ENCODE data around the gene TMEM141.
"Not testable (repeated sequence)": the region's sequence is repeated elsewhere in the genome, so short reads cannot be mapped to it uniquely, and the experiment has no call there.

The TMEM141 gene

DNA sequence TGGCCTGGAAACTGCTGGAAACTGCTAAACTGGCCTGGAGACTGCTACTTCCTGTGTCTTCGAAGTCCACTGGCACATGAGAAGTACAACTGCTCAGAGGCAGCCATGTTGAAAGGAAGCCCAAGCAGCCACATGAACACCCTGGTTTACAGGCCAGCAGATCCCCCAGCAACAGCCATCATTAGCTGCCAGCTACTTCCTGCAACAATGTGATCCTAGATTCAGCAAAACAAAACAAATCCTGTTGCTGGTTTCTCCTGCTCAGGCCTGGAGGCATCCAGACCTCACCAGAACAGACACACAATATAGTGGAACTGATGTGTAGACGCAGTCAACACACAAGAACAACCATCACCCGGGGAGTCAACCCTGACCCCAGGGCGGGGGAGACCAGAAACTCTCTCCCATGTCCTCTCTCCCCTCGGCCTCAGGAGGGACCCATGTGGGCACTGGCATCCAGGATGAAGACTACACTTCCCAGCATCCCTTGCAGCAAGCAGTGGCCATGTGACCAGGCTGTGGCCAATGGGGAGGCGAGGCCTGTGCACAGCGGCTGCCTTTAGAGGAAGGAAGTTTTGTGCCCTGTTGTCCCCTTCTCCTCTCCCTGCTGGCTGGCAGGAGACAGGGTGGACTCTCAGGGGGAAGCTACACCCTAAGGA, 17.6 kb upstream of the TMEM141 start:
- DNase-seq (ENCODE audit: low read depth in 2 of 2), result no peak

DNA sequence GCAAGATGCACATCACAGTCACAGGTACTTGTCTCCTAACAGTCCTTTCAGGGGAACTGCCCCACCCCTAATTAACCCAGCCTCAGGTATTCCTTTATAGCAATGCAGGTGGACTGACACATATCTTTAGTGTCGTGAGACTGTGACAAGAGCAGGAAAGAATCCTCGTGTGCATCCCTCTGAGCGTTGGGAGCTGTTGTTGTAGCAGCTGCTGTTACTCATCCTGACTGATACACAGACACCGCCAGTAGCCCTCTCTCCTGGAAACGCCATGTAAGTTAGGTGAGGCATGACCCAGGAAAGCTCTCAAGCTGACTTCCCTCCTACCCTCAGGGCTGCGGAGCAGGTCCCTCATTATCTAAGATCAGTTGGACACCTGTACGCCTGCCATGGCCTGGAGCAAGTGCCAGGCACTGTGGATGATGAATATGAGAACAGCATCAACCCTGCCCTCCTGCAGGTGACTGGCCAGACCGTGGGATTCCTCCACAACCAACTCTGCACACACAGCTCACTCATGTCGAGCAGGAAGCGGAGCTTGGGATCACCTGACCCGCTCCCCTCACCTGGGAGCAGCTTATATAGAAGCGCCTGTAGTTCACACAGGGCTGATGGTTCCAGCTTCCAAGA, 16.6 kb upstream of the TMEM141 start:
- no peak for DNase-seq (ENCODE audit: low read depth in 2 of 2)

DNA sequence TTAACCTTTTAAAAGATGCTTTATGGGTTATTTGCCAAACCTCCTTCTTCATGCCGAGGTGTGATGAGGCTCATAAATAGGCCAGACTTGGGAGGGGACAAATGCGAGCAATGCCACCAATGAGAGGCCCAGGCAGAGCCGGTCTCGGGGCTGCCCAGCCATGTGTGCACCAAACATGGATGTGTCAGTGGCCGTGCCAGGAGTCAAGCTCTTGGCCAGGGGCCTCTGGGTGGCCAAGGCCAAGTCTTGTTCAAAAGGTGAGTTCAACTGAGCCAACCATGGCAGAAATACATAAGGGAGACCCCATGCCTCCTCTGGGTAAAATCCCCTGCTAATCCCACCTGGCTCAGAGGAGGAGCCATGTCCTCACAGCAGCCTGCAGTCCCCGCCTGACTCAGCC, 16.0 kb upstream of the TMEM141 start:
- DNase-seq (ENCODE audit: low read depth in 2 of 2), result no peak

DNA sequence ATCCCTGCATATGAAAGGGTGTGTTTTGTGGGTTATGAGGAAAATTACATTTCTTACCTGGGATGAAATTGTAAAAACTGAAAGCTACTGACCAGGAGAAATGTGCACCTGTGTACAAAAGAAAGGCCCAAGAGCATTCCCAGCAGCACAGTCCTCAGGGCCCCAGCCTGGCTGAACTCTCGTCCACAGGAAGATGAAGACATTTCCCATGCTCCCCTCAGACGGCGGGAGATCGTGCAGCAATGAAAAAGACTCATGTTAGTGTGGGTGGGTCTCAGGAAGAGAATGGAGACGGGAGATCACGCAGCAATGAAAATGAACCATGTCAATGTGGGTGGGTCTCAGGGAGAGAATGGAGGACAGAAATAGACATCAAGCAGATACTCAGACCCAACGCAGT, 14.2 kb upstream of the TMEM141 start:
- DNase-seq (ENCODE audit: low read depth in 2 of 2), result no peak

DNA sequence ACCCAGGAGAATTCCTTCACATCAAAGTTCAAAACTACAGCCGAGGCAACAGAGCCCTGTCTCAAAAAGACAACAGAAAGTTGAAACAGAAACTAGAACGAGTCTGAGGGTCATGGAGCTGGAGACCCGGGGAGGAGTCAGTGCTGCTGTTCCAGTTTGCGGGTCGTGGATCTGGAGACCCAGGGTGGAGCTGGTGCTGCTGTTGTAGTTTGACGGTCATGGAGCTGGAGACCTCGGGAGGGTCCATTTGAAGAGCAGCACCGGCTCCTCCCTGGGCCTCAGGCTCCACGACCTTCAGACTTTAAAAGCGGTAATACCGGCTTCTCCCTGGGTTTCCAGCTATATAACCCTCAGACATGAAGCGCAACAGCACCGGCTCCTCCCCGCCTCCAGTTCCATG, 13.8 kb upstream of the TMEM141 start:
- no peak for DNase-seq (ENCODE audit: low read depth in 2 of 2)

DNA sequence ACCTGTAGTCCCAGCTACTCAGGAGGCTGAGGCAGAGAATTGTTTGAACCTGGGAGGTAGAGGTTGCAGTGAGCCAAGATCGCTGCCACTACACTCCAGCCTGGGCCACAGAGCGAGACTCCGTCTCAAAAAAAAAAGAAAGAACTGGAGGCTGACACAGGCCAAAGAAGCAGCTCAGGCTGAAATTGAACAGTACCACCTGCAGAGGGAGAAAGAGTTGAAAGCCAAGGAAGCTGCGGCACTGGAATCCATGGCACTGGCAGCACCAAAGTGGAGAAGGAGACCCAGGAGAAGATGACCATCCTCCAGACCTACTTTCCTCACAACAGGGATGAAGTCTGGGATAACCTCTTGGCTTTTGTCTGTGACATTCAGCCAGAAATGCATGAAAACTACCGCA, 11.3 kb upstream of the TMEM141 start:
- no peak for DNase-seq (ENCODE audit: low read depth in 2 of 2)

DNA sequence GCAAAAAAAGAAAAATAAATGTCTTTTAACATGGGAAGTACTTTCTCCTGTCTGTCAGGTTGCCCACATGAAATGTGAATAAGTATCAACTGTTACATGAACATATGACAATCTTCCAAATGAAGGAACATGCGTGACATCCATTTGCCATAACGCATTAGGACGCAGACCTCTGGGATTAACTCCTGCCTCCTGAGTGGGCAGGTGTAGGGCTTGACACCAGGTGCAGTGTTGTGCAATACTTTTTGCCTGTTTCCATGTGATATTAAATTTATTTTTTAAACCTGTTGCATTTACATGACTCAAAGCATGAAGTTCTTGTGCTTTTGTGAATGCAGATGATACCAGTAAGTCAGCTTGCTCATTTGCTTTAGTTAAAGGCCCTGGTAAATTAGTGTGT, 8.7 kb upstream of the TMEM141 start:
- no peak for DNase-seq (ENCODE audit: low read depth in 2 of 2)

DNA sequence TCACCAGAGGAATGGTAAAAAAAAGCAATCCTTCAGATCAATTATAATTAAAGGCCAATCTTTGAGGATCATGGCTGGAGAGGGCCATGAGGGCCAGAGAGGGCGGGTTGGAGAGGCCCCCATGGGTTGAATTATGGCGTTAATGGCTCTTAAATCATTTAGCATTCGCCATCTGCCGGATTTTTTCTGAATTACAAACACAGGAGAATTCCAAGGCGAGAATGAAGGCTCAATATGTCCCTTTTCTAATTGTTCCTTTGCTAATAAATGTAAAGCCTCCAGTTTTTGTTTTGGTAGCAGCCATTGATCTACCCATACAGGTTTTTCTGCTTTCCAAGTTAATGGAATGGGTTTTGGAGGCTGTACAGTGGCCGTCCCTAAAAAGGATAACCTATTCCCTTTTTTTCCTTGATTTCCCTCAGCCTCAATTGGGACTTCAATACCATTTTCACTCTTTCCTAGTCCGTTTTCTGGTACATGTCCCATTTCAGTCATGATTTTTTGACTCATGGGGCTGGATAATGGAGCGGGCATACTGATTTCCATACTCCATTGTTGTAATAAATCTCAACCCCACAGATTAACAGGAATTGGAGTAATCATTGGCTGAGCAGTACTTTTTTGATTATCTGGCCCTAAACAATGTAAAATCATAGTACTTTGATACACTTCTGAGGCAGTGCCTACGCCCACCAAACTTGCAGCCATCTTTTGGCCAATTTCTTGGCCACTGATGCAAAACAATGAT, 6.7 kb upstream of the TMEM141 start:
- no peak for DNase-seq (ENCODE audit: low read depth in 2 of 2)

DNA sequence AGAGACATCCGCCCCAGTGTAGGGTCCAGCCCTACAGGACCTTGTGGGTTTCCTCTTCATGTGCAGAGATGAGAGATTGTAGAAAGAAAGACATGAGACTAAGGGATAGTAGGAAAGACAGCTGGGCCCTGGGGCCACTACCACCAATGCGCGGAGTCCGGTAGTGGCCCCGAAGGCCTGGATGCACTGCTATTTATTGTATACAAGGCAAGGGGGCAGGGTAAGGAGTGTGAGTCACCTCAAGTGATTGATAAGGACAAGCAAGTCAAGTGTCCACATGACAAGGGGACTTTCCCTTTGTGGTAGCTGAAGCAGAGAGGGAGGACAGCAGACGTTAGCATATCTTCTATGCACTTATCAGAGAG, 6.2 kb upstream of the TMEM141 start:
- no peak for DNase-seq (ENCODE audit: low read depth in 2 of 2)

DNA sequence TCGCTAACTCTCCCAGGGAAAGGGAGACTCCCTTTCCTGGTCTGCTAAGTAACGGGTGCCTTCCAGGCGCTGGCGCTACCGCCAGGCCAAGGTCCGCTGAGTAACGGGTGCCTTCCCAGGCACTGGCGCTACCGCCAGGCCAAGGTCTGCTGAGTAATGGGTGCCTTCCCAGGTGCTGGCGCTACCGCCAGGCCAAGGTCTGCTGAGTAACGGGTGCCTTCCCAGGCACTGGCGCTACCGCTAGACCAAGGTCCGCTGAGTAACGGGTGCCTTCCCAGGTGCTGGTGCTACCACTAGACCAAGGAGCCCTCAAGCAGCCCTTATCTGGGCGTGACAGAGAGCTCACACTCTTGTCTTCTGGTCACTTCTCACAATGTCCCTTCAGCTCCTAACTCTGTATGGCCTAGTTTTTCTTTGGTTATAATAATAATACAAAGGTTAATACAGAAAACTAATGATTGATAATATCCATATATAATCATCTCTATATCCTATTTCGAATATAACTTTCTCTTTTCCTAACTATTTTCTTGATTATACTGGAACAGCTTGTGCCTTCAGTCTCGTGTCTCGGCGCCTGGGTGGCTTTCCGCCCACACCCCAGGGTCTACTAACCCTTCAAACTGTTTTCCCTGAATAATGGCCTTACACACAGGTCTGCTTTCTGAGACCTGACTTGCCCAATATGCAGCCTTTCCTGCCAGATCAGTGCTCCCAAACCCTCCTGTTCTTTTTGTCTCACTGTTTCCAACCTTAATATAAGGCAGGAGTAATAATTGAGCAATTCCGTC, 5.4 kb upstream of the TMEM141 start:
- not testable (repeated sequence) for DNase-seq (ENCODE audit: low read depth in 2 of 2)

DNA sequence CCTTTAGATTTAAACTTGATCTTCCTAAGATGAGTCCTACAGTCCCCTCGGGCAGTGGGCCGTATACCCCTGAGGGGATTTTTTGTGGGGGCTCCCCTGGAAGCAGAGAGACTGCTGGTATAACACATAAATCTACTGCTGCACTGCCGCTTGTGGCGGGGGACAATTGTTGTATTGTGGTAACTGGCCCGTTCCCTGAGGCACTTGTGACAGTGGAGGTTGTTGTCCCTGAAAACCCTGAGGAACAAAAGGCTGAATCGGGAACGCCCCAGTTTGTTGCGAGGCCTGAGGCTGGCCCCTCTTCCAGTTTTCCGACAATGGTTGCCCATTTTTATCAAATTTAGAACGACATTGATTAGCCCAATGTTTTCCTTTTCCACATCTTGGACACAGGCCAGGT, 4.7 kb upstream of the TMEM141 start:
- DNase-seq (ENCODE audit: low read depth in 2 of 2), result no peak

DNA sequence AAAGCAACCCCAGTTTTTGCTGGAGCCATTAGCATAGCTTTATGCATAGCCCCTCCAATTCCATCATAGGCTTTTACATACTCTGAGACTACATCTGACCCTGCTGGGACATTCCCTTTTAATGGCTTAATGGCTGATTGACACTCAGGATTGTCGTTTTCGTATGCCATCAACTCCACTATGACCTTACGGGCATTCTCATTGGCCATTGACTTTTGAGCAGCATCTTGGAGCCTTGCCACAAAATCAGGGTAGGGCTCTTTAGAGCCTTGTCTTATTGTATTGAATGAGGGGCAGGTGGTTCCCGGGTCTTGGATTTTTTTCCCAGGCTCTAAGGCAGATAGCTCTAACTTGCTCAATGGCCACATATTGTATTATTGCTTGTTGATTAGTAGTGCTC, 4.2 kb upstream of the TMEM141 start:
- not testable (repeated sequence) for DNase-seq (ENCODE audit: low read depth in 2 of 2)

DNA sequence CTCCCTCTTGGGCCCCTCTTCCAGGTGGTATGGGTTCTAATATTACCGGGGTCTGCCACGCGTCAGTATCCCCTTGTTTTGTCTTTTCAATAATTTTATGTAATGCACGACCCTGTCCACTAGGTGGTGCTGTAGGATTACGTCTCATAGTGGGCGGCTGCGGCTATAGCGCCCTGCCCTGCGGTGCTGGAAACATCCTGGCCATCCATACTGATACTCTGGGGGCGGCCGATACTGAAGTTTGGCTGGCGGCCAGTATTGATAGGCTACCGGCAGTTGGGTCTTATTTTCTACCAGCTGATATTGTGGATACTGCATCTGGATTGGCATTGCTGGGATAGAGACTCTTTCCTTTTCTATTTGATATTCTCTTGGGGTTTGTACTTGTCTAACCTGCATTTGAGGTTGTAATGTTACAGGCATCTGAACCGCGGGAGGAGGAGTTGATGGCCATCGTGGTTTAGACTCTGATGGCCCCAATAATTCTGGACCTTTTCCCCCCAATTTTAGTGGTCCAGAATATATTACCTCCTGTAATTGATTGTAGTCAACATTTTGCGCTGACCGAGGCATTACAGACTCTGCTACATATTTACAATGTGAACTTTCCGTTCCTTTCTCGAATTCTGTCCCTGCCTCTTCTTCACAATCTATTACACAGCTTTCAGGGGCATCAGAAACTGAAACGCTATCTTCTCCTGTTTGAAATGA, 3.3 kb upstream of the TMEM141 start:
- peak; percentile 50 to 64 for DNase-seq (ENCODE audit: low read depth in 2 of 2)

DNA sequence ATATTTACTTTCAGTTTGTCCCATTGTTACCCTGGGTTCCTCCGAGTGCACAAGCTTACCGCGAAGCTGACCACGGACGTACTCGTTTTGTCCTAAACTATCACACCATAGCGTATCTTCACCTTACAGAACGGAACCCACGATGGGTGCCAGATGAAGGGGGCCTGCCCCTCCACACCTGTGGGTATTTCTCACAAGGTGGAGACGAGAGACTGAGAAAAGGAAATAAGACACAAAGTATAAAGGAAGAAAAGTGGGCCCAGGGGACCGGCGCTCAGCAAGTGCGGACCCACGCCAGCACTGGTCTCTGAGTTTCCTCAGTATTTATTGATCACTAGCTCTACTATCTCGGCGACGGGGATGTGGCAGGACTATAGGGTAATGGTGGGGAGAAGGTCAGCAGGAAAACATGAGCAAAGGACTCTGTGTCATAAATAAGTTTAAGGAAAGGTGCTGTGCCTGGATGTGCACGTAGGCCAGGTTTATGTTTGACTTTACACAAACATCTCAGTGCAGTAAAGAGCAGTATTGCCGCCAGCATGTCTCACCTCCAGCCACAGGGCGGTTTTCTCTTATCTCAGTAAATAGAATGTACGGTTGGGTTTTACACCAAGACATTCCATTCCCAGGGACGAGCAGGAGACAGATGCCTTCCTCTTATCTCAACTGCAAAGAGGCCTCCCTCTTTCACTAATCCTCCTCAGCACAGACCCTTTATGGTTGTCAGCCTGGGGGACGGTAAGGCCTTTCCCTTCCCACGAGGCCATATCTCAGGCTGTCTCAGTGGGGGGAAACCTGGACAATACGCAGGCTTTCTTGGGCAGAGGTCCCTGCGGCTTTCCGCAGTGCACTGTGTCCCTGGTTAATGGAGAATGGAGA, 2.3 kb upstream of the TMEM141 start:
- DNase-seq (ENCODE audit: low read depth in 2 of 2), result not testable (repeated sequence)

DNA sequence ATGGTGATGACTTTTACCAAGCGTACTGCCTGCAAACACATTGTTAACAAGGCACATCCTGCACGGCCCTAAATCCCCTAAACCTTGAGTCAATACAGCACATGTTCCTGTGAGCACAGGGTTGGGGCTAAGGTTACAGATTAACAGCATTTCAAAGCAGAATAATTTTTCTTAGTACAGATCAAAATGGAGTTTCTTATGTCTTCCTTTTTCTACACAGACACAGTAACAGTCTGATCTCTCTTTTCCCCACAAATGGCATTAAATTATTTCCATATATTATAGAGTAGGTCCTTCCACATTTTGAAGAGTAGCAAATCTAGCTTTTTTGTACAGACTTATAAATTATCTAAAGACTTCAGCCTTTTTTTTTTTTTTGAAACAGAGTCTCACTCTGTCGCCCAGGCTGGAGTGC, 1.6 kb upstream of the TMEM141 start:
- no peak for DNase-seq (ENCODE audit: low read depth in 2 of 2)

DNA sequence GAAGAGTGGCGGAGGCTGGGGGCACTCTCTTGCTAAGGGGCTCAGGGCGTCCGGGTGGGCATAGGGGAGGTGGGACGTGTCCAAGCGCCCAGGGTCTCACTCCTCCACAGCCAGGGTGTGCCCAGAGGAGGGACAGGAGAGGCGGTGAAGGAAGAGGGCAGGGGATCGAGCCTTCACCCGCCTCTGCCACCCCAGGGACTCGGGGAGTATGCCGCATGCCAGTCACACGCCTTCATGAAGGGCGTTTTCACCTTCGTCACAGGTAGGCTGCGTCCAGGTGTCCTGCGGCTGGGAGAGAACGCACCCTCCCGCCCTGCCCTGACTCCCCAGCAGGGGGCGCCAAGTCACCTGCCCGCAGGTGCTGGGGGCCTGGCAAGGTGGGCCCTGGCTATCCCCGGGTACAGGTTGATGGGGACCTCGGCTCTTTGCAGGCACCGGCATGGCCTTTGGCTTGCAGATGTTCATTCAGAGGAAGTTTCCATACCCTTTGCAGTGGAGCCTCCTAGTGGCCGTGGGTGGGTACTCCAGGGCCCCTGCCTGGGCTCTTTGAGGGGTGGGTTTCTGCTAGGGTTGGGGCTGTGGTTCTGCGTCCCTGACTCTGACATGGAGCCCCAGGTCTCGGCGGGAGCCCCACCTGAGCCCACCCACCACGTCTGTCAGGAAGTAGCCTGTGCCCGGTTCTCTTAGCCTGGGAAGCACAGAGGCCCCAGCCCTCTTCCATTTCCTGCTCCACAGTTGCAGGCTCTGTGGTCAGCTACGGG, 552 bp downstream of the TMEM141 start:
- DNase-seq (ENCODE audit: low read depth in 2 of 2), result peak; percentile 38 to 56

DNA sequence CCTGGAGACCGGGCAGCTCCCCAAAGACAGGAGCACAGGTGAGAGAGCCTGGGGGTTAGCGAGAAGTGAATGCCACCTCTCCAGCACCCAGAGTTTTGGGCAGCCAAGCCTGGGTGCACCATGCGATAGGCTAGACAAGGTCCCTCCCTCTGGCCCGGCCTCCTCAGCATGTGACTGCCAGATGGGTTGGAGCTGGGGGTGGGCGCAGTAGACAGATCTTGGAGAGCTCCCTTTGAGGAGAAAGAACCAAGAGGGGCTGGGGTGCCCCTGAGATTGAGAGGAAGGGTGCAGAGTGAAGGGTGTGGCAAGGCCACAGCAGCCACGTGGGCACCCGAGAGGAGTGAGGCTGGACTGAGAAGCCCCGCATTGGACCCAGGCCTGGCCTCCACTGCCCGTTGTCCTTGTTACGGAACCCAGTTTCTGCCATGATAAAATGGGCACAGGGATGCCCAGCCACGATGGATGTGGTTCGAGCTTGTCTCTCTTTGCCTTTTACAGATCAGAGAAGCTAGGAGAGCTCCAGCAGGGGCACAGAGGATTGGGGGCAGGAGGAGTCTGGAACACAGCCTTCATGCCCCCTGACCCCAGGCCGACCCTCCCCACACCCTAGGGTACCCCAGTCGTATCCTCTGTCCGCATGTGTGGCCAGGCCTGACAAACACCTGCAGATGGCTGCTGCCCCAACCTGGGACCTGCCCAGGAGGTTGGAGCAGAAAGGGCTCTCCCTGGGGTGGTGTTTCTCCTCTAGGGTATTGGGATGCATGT, 1.4 kb downstream of the TMEM141 start:
- DNase-seq (ENCODE audit: low read depth in 2 of 2), result no peak

DNA sequence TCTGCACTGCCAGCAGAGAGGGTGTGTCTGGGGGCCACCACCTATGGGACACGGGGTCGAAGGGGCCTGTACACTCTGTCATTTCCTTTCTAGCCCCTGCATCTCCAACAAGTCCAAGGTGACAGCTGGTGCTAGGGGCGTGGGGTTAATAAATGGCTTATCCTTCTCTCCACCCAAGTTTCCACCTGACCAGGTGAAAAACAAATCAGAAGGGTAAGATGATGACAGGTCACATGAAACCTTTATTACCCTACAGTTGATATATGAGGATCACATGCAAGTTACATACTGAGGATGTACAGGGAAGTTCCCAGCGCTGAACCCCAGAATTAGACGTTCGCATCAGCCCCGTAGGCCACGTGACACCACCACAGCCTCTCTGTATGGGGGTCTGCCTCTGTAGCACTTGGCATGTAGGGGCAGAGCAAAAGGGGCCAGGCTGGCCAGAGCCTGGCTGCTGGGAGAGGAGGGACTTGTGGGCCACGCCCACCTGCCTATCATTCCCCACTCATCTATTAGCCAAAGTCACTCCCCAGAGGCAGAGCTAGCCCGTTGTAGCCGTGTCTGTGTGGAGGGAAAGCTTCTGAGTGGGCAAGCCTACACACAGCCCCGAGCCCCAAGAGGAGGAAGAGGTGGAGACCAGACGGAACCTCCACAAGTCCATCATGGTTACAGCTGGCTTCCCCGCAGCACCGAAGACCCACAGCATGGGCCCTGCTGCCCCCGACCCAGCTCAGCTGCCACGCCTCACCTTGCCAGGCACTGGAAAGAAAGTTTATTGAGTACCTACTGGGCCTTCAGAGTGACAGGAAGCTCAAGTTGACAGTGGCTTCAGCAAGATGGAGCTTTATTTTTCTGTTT, 2.2 kb downstream of the TMEM141 start:
- no peak for DNase-seq (ENCODE audit: low read depth in 2 of 2)
